Mesenchymal stem cell (in vitro differentiated cells and primary cell): Measurements from ENCODE around the gene AQP10.
"Not testable (repeated sequence)": the region's sequence is repeated elsewhere in the genome, so short reads cannot be mapped to it uniquely, and the experiment has no call there.

Source experiments
- DNase-seq: peaks from one replicate; pipeline ENCODE4 v3.0.0-alpha.2; 2013
- H2AFZ ChIP-seq: one replicate; pipeline ENCODE4 v1.6.1; 2013; ENCODE audit warnings: low read depth, mild to moderate bottlenecking, control low read depth, inconsistent platforms, low read length, moderate library complexity
- H2AK5ac ChIP-seq: 2 replicates; pipeline ENCODE4 v1.6.1; 2013; ENCODE audit warnings: low read length, moderate library complexity, mild to moderate bottlenecking, inconsistent platforms; ENCODE audit not compliant: severe bottlenecking
- H2BK120ac ChIP-seq: one replicate; pipeline ENCODE4 v1.6.1; 2013; ENCODE audit warnings: low read depth, mild to moderate bottlenecking, inconsistent platforms, low read length, moderate library complexity
- H2BK12ac ChIP-seq, 2 experiments: one replicate each; pipeline ENCODE4 v1.6.1; 2013; ENCODE audit warnings: inconsistent platforms in 2 of 2, low read length in 2 of 2, mild to moderate bottlenecking in 2 of 2, moderate library complexity in 2 of 2, control low read depth in 1 of 2
- H2BK15ac ChIP-seq: one replicate; pipeline ENCODE4 v1.6.1; 2013; ENCODE audit warnings: mild to moderate bottlenecking, low read depth, inconsistent platforms; ENCODE audit not compliant: poor library complexity, severe bottlenecking
- H2BK5ac ChIP-seq: 2 replicates; pipeline ENCODE4 v1.6.1; 2013; ENCODE audit warnings: low read depth, mild to moderate bottlenecking, low read length, control low read depth, inconsistent platforms; ENCODE audit not compliant: poor library complexity, severe bottlenecking
- H3K14ac ChIP-seq, 2 experiments: one replicate each; pipeline ENCODE4 v1.6.1; 2013; ENCODE audit warnings: inconsistent platforms in 2 of 2, low read length in 2 of 2, control low read depth in 1 of 2, mild to moderate bottlenecking in 1 of 2, moderate library complexity in 1 of 2
- H3K18ac ChIP-seq, 2 experiments: one replicate each; pipeline ENCODE4 v1.6.1; 2013; ENCODE audit warnings: inconsistent platforms in 2 of 2, low read length in 2 of 2, control low read depth in 1 of 2, low read depth in 1 of 2, mild to moderate bottlenecking in 1 of 2
- H3K23ac ChIP-seq, 2 experiments: one replicate each; pipeline ENCODE4 v1.6.1; 2013; ENCODE audit warnings: inconsistent platforms in 2 of 2, low read length in 2 of 2, mild to moderate bottlenecking in 2 of 2, moderate library complexity in 2 of 2, control low read depth in 1 of 2
- H3K27ac ChIP-seq: 2 replicates; pipeline ENCODE4 v1.5.1; 2013; ENCODE audit warnings: mild to moderate bottlenecking, moderate library complexity, low read length, control low read depth, inconsistent platforms; ENCODE audit not compliant: poor library complexity, severe bottlenecking
- H3K27me3 ChIP-seq, 2 experiments: 2 replicates each; pipeline versions ENCODE4 v1.6.1 to v1.7.0; 2013; ENCODE audit warnings: low read length in 2 of 2, mild to moderate bottlenecking in 2 of 2, moderate library complexity in 2 of 2, control low read depth in 1 of 2, inconsistent platforms in 1 of 2; ENCODE audit not compliant: control insufficient read depth in 1 of 2, insufficient read depth in 1 of 2
- H3K36me3 ChIP-seq, 2 experiments: 2 replicates each; pipeline versions ENCODE4 v1.6.1 to v1.7.0; 2013; ENCODE audit warnings: low read length in 2 of 2, control low read depth in 1 of 2, inconsistent platforms in 1 of 2, low read depth in 1 of 2, mild to moderate bottlenecking in 1 of 2; ENCODE audit not compliant: insufficient read depth in 2 of 2, control insufficient read depth in 1 of 2
- H3K4ac ChIP-seq, 2 experiments: one replicate each; pipeline ENCODE4 v1.6.1; 2013; ENCODE audit warnings: inconsistent platforms in 2 of 2, low read length in 2 of 2, mild to moderate bottlenecking in 2 of 2, moderate library complexity in 2 of 2, control low read depth in 1 of 2, low read depth in 1 of 2
- H3K4me1 ChIP-seq: 2 replicates; pipeline ENCODE4 v1.6.1; 2013; ENCODE audit warnings: low read depth, low read length, control low read depth; ENCODE audit not compliant: control insufficient read depth, insufficient read depth
- H3K4me2 ChIP-seq: 2 replicates; pipeline ENCODE4 v1.6.1; 2013; ENCODE audit warnings: low read length, mild to moderate bottlenecking, inconsistent platforms; ENCODE audit not compliant: poor library complexity, severe bottlenecking
- H3K4me3 ChIP-seq, 2 experiments: 2 replicates each; pipeline versions ENCODE4 v1.5.1 to v1.7.0; 2013; ENCODE audit warnings: low read length in 2 of 2, mild to moderate bottlenecking in 2 of 2, control low read depth in 1 of 2, low read depth in 1 of 2; ENCODE audit not compliant: insufficient read depth in 1 of 2
- H3K79me1 ChIP-seq: replicated peaks from 2 replicates; pipeline ENCODE4 v1.6.1; 2013; ENCODE audit warnings: mild to moderate bottlenecking, control low read depth, low read length, inconsistent platforms; ENCODE audit not compliant: poor library complexity, severe bottlenecking
- H3K9ac ChIP-seq: 2 replicates; pipeline ENCODE4 v1.7.0; 2013; ENCODE audit warnings: mild to moderate bottlenecking, low read length, moderate library complexity
- H3K9me3 ChIP-seq: 2 replicates; pipeline ENCODE4 v1.7.0; 2013; ENCODE audit warnings: mild to moderate bottlenecking, low read length; ENCODE audit not compliant: control insufficient read depth
- H4K8ac ChIP-seq: one replicate; pipeline ENCODE4 v1.6.1; 2013; ENCODE audit warnings: inconsistent platforms, mild to moderate bottlenecking, low read length, moderate library complexity
- H4K91ac ChIP-seq: one replicate; pipeline ENCODE4 v1.6.1; 2013; ENCODE audit warnings: mild to moderate bottlenecking, low read length, inconsistent platforms
- WGBS: methylation state at CpG from one replicate; pipeline ENCODE4 v1.1.7; 2013; ENCODE audit warnings: mixed read lengths; 5-methylcytosine and 5-hydroxymethylcytosine counted together

AQP10 gene

DNA sequence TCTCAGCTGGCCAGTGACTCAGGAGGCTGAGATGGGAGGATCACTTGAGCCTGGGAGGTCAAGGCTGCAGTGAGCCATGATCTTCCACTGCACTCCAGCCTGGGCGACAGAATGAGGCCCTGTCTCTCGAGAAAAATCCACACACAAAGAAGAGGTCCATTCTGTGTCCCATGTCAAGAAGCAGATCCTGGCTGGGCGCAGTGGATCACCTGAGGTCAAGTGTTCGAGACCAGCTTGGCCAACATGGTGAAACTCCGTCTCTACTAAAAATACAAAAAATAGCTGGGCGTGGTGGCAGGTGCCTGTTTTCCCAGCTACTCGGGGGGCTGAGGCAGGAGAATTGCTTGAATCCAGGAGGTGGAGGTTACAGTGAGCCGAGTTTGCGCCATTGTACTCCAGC, 20.5 kb downstream of the AQP10 start:
- not testable (repeated sequence) for H3K4ac ChIP-seq, H3K14ac ChIP-seq, H2BK12ac ChIP-seq, H2BK5ac ChIP-seq, DNase-seq, H3K18ac ChIP-seq, H3K23ac ChIP-seq, H3K9ac ChIP-seq, H3K4me3 ChIP-seq, H3K9me3 ChIP-seq, H3K27me3 ChIP-seq, H2BK120ac ChIP-seq, H3K27ac ChIP-seq, H2BK15ac ChIP-seq, H3K4me2 ChIP-seq, H4K8ac ChIP-seq, H3K79me1 ChIP-seq, H4K91ac ChIP-seq, H2AK5ac ChIP-seq, H3K4me1 ChIP-seq, H2AFZ ChIP-seq
- peaks cover 79 to 98% of the 10 kb centered on the region in 2 experiments for H3K36me3 ChIP-seq
- 95% methylated on average over 8 of the region's 9 CpGs for WGBS

DNA sequence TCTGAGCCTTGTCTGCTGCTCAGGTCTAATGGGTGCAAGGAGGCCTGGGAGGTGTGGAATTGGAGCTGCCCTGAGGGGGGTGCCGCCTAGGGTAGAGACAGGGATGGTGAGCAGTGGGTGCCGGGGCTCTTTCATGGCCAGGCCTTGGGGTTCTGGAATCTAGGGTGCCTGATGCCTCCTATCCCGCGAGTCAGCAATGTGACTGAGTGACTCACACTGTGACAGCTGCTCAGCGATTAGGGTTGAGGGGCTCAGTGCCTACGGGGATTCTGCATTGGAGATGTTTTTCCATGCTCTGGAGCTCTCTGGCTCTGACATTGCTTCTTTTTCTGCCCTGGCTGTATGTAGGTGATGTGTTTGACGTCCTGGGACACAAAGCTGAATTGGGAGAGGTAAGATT, 21.2 kb downstream of the AQP10 start:
- no peak overlapping the region for H2AK5ac ChIP-seq
- H4K91ac ChIP-seq = no peak overlapping the region

GRCh38 chr1:154342836-154343472, 22.1 kb downstream of the AQP10 start:
- WGBS = 88% methylated on average over 20 of the region's 21 CpGs

More for the DNA sequence above, 21.2 kb downstream of the AQP10 start:
- Histone ChIP-seq H3K79me1 (peaks cover 4% of the 10 kb centered on the region), H3K9ac (no peak overlapping the region), H3K27ac (no peak overlapping the region), H4K8ac (no peak overlapping the region), H3K23ac (no peak overlapping the region), H2BK5ac (no peak overlapping the region), H2BK15ac (no peak overlapping the region), H3K27me3 (no peaks in the 10 kb centered on the region), H2BK12ac (no peak overlapping the region), H3K4me1 (peaks cover 5% of the 10 kb centered on the region), H3K18ac (no peak overlapping the region), H3K4me3 (no peak overlapping the region), H2AFZ (no peak overlapping the region), H3K14ac (no peak overlapping the region), H3K9me3 (no peaks in the 10 kb centered on the region), H3K36me3 (peaks cover 85 to 99% of the 10 kb centered on the region in 2 experiments), H3K4me2 (no peak overlapping the region), H2BK120ac (no peak overlapping the region), H3K4ac (no peak overlapping the region)
- no peak for DNase-seq
- 91% methylated on average over 7 of the region's 7 CpGs for WGBS

GRCh38 chr1:154344977-154345837, 24.3 kb downstream of the AQP10 start:
- Histone ChIP-seq H2AK5ac (no peak overlapping the region), H3K79me1 (no peaks in the 10 kb centered on the region), H2BK15ac (no peak overlapping the region), H3K4me3 (no peak overlapping the region), H3K4me2 (no peak overlapping the region), H2BK12ac (no peak overlapping the region), H3K23ac (no peak overlapping the region), H3K36me3 (peaks cover 89 to 96% of the 10 kb centered on the region in 2 experiments), H2AFZ (no peak overlapping the region), H2BK5ac (no peak overlapping the region), H3K18ac (no peak overlapping the region), H3K14ac (no peak overlapping the region), H2BK120ac (no peak overlapping the region), H3K4me1 (peaks cover 5% of the 10 kb centered on the region), H3K4ac (no peak overlapping the region), H3K9ac (no peak overlapping the region), H4K91ac (no peak overlapping the region), H3K27me3 (no peaks in the 10 kb centered on the region), H3K9me3 (no peaks in the 10 kb centered on the region), H3K27ac (no peak overlapping the region), H4K8ac (no peak overlapping the region)
- DNase-seq = peak; percentile 45
- WGBS = 90% methylated on average over 12 of the region's 12 CpGs

More at GRCh38 chr1:154342836-154343472, 22.1 kb downstream of the AQP10 start:
- no peak overlapping the region for H3K9ac ChIP-seq
- H3K27ac ChIP-seq = no peak overlapping the region
- no peak overlapping the region for H3K23ac ChIP-seq
- no peak overlapping the region for H2AK5ac ChIP-seq
- DNase-seq = no peak
- H3K9me3 ChIP-seq = no peaks in the 10 kb centered on the region
- H3K4me3 ChIP-seq = no peak overlapping the region
- H3K79me1 ChIP-seq = peaks cover 2% of the 10 kb centered on the region
- H3K18ac ChIP-seq = no peak overlapping the region
- peaks cover 5% of the 10 kb centered on the region for H3K4me1 ChIP-seq
- no peak overlapping the region for H3K4me2 ChIP-seq
- H2BK12ac ChIP-seq = no peak overlapping the region
- no peaks in the 10 kb centered on the region for H3K27me3 ChIP-seq
- no peak overlapping the region for H2BK120ac ChIP-seq
- no peak overlapping the region for H2BK5ac ChIP-seq
- H4K8ac ChIP-seq = no peak overlapping the region
- no peak overlapping the region for H3K14ac ChIP-seq
- peaks cover 81 to 97% of the 10 kb centered on the region in 2 experiments for H3K36me3 ChIP-seq
- H4K91ac ChIP-seq = no peak overlapping the region
- no peak overlapping the region for H3K4ac ChIP-seq
- H2AFZ ChIP-seq = no peak overlapping the region
- no peak overlapping the region for H2BK15ac ChIP-seq
